C4-2B (cell line): ENCODE measurements around the gene INPP5B.

ENCODE experiments used
- CTCF ChIP-seq: fragments of 450-650 bp; conservative IDR thresholded peaks from 2 replicates; pipeline ENCODE4 v1.5.1; 2017; ENCODE audit warnings: mild to moderate bottlenecking
- ZFX ChIP-seq: fragments of 450-650 bp; IDR thresholded peaks from 2 replicates; pipeline ENCODE4 v1.6.1; 2017

GRCh38 chr1:37902983-37903382 lies 43.9 kb downstream of the INPP5B start:
- TF ChIP-seq CTCF, result no peak
- TF ChIP-seq ZFX, result no peak
